Measurements from ENCODE around the gene IMMP1L.
A peak's percentile ranks its signal among the peaks of the same experiment; 100 is the strongest.

Gene IMMP1L

GRCh38 chr11:31443802-31444201 is 65.6 kb downstream of the IMMP1L start:
- H2BK12ac ChIP-seq (ENCODE audit: low read length): no peak overlapping the region
- no peak overlapping the region for H4K8ac ChIP-seq (ENCODE audit: low read depth, low read length)
- H3K9ac ChIP-seq (ENCODE audit: low read depth, low read length, poor library complexity): no peak overlapping the region
- no peaks in the 10 kb centered on the region for H3K27me3 ChIP-seq (ENCODE audit: control insufficient read depth in 3 of 3, insufficient read depth in 3 of 3, low read depth in 1 of 3, low read length in 3 of 3)
- H3K36me3 ChIP-seq (replicated peaks in 1 of 2; ENCODE audit: control insufficient read depth in 2 of 2, insufficient read depth in 2 of 2, low read length in 2 of 2): peaks cover 0 to 18% of the 10 kb centered on the region in 2 donors
- H2AK5ac ChIP-seq (ENCODE audit: low read depth, low read length): no peak overlapping the region
- H2BK5ac ChIP-seq (ENCODE audit: low read length): no peak overlapping the region
- no peak overlapping the region for H3K4me2 ChIP-seq (ENCODE audit: insufficient read depth, low read length, poor library complexity, severe bottlenecking)
- no peak overlapping the region for H3K4ac ChIP-seq (ENCODE audit: low read length)
- H3K79me1 ChIP-seq (ENCODE audit: low read depth, low read length): no peaks in the 10 kb centered on the region
- H3K4me1 ChIP-seq (ENCODE audit: control insufficient read depth in 2 of 2, insufficient read depth in 1 of 2, low read depth in 1 of 2, low read length in 2 of 2): no peaks in the 10 kb centered on the region
- no CpG with 5 or more reads among the region's 3 CpGs for WGBS, 2 donors (ENCODE audit: extremely low coverage in 2 of 2, insufficient read length in 2 of 2, insufficient replicate concordance in 1 of 2)
- no peak overlapping the region for H2AFZ ChIP-seq (ENCODE audit: low read length)
- no peak for DNase-seq (ENCODE audit: low spot score)
- H3K4me3 ChIP-seq (ENCODE audit: low read length in 2 of 2): no peak overlapping the region
- no peak overlapping the region for H4K91ac ChIP-seq (ENCODE audit: low read depth, low read length, poor library complexity)
- no peak overlapping the region for H3K18ac ChIP-seq (ENCODE audit: low read length)
- H3K9me3 ChIP-seq (replicated peaks in 1 of 2; ENCODE audit: control insufficient read depth in 2 of 2, insufficient read depth in 1 of 2, low read depth in 1 of 2, low read length in 2 of 2): no peaks in the 10 kb centered on the region
- H2BK120ac ChIP-seq (ENCODE audit: low read depth, low read length): no peak overlapping the region
- no peak overlapping the region for H2BK15ac ChIP-seq (ENCODE audit: low read length)
- H3K14ac ChIP-seq (ENCODE audit: low read length): no peak overlapping the region
- H3K27ac ChIP-seq (replicated peaks; ENCODE audit: low read length): peak overlapping the region; percentile 4
- H3K23ac ChIP-seq (ENCODE audit: low read depth, low read length, poor library complexity): no peak overlapping the region

GRCh38 chr11:31442086-31442485 is 67.3 kb downstream of the IMMP1L start:
- no peak overlapping the region for H3K27ac ChIP-seq (replicated peaks; ENCODE audit: low read length)
- no CpG with 5 or more reads among the region's 2 CpGs for WGBS, 2 donors (ENCODE audit: extremely low coverage in 2 of 2, insufficient read length in 2 of 2, insufficient replicate concordance in 1 of 2)

GRCh38 chr11:31441296-31441695 is 68.1 kb downstream of the IMMP1L start:
- no peaks in the 10 kb centered on the region for H3K4me1 ChIP-seq (ENCODE audit: control insufficient read depth in 2 of 2, insufficient read depth in 1 of 2, low read depth in 1 of 2, low read length in 2 of 2)
- no peak overlapping the region for H2BK5ac ChIP-seq (ENCODE audit: low read length)
- H3K27ac ChIP-seq (replicated peaks; ENCODE audit: low read length): no peak overlapping the region

More at GRCh38 chr11:31442086-31442485, 67.3 kb downstream of the IMMP1L start:
- Histone ChIP-seq H3K9ac (ENCODE audit: low read depth, low read length, poor library complexity) (no peak overlapping the region), H2BK15ac (ENCODE audit: low read length) (no peak overlapping the region), H4K8ac (ENCODE audit: low read depth, low read length) (no peak overlapping the region), H3K9me3 (replicated peaks in 1 of 2; ENCODE audit: control insufficient read depth in 2 of 2, insufficient read depth in 1 of 2, low read depth in 1 of 2, low read length in 2 of 2) (peaks cover 0 to 2% of the 10 kb centered on the region in 2 donors), H2AK5ac (ENCODE audit: low read depth, low read length) (no peak overlapping the region), H3K27me3 (ENCODE audit: control insufficient read depth in 3 of 3, insufficient read depth in 3 of 3, low read depth in 1 of 3, low read length in 3 of 3) (no peaks in the 10 kb centered on the region), H3K4me2 (ENCODE audit: insufficient read depth, low read length, poor library complexity, severe bottlenecking) (no peak overlapping the region), H2AFZ (ENCODE audit: low read length) (no peak overlapping the region), H3K36me3 (replicated peaks in 1 of 2; ENCODE audit: control insufficient read depth in 2 of 2, insufficient read depth in 2 of 2, low read length in 2 of 2) (peaks cover 0 to 12% of the 10 kb centered on the region in 2 donors), H3K79me1 (ENCODE audit: low read depth, low read length) (no peaks in the 10 kb centered on the region), H3K18ac (ENCODE audit: low read length) (no peak overlapping the region), H2BK12ac (ENCODE audit: low read length) (no peak overlapping the region), H4K91ac (ENCODE audit: low read depth, low read length, poor library complexity) (no peak overlapping the region), H2BK120ac (ENCODE audit: low read depth, low read length) (no peak overlapping the region), H3K14ac (ENCODE audit: low read length) (no peak overlapping the region), H3K4me1 (ENCODE audit: control insufficient read depth in 2 of 2, insufficient read depth in 1 of 2, low read depth in 1 of 2, low read length in 2 of 2) (no peaks in the 10 kb centered on the region), H3K4ac (ENCODE audit: low read length) (no peak overlapping the region), H3K4me3 (ENCODE audit: low read length in 2 of 2) (no peak overlapping the region), H3K23ac (ENCODE audit: low read depth, low read length, poor library complexity) (no peak overlapping the region), H2BK5ac (ENCODE audit: low read length) (no peak overlapping the region)
- DNase-seq (ENCODE audit: low spot score): no peak

GRCh38 chr11:31437742-31438435 is 71.5 kb downstream of the IMMP1L start:
- Histone ChIP-seq H3K4me2 (ENCODE audit: insufficient read depth, low read length, poor library complexity, severe bottlenecking) (no peak overlapping the region), H3K4me3 (ENCODE audit: low read length in 2 of 2) (no peak overlapping the region), H2BK120ac (ENCODE audit: low read depth, low read length) (no peak overlapping the region), H3K27me3 (ENCODE audit: control insufficient read depth in 3 of 3, insufficient read depth in 3 of 3, low read depth in 1 of 3, low read length in 3 of 3) (no peaks in the 10 kb centered on the region), H3K14ac (ENCODE audit: low read length) (no peak overlapping the region), H2BK5ac (ENCODE audit: low read length) (no peak overlapping the region), H3K18ac (ENCODE audit: low read length) (no peak overlapping the region), H2BK12ac (ENCODE audit: low read length) (no peak overlapping the region), H3K79me1 (ENCODE audit: low read depth, low read length) (no peaks in the 10 kb centered on the region), H3K9me3 (replicated peaks in 1 of 2; ENCODE audit: control insufficient read depth in 2 of 2, insufficient read depth in 1 of 2, low read depth in 1 of 2, low read length in 2 of 2) (peaks cover 0 to 2% of the 10 kb centered on the region in 2 donors), H3K4me1 (ENCODE audit: control insufficient read depth in 2 of 2, insufficient read depth in 1 of 2, low read depth in 1 of 2, low read length in 2 of 2) (no peaks in the 10 kb centered on the region), H2AK5ac (ENCODE audit: low read depth, low read length) (no peak overlapping the region), H2BK15ac (ENCODE audit: low read length) (no peak overlapping the region), H3K23ac (ENCODE audit: low read depth, low read length, poor library complexity) (no peak overlapping the region), H3K27ac (replicated peaks; ENCODE audit: low read length) (no peak overlapping the region), H3K36me3 (replicated peaks in 1 of 2; ENCODE audit: control insufficient read depth in 2 of 2, insufficient read depth in 2 of 2, low read length in 2 of 2) (peaks cover 0 to 5% of the 10 kb centered on the region in 2 donors), H2AFZ (ENCODE audit: low read length) (no peak overlapping the region), H4K8ac (ENCODE audit: low read depth, low read length) (no peak overlapping the region), H3K4ac (ENCODE audit: low read length) (no peak overlapping the region), H3K9ac (ENCODE audit: low read depth, low read length, poor library complexity) (no peak overlapping the region), H4K91ac (ENCODE audit: low read depth, low read length, poor library complexity) (no peak overlapping the region)
- DNase-seq (ENCODE audit: low spot score): no peak
- WGBS, 2 donors (ENCODE audit: extremely low coverage in 2 of 2, insufficient read length in 2 of 2, insufficient replicate concordance in 1 of 2): no CpG with 5 or more reads among the region's 2 CpGs

More at GRCh38 chr11:31441296-31441695, 68.1 kb downstream of the IMMP1L start:
- Histone ChIP-seq H3K27me3 (ENCODE audit: control insufficient read depth in 3 of 3, insufficient read depth in 3 of 3, low read depth in 1 of 3, low read length in 3 of 3) (no peaks in the 10 kb centered on the region), H2BK120ac (ENCODE audit: low read depth, low read length) (no peak overlapping the region), H4K8ac (ENCODE audit: low read depth, low read length) (no peak overlapping the region), H2BK15ac (ENCODE audit: low read length) (no peak overlapping the region), H3K9me3 (replicated peaks in 1 of 2; ENCODE audit: control insufficient read depth in 2 of 2, insufficient read depth in 1 of 2, low read depth in 1 of 2, low read length in 2 of 2) (peaks cover 0 to 2% of the 10 kb centered on the region in 2 donors), H3K9ac (ENCODE audit: low read depth, low read length, poor library complexity) (no peak overlapping the region), H2BK12ac (ENCODE audit: low read length) (no peak overlapping the region), H3K23ac (ENCODE audit: low read depth, low read length, poor library complexity) (no peak overlapping the region), H3K18ac (ENCODE audit: low read length) (no peak overlapping the region), H3K79me1 (ENCODE audit: low read depth, low read length) (no peaks in the 10 kb centered on the region), H2AK5ac (ENCODE audit: low read depth, low read length) (no peak overlapping the region), H3K4me2 (ENCODE audit: insufficient read depth, low read length, poor library complexity, severe bottlenecking) (no peak overlapping the region), H4K91ac (ENCODE audit: low read depth, low read length, poor library complexity) (no peak overlapping the region), H3K4ac (ENCODE audit: low read length) (no peak overlapping the region), H2AFZ (ENCODE audit: low read length) (no peak overlapping the region), H3K36me3 (replicated peaks in 1 of 2; ENCODE audit: control insufficient read depth in 2 of 2, insufficient read depth in 2 of 2, low read length in 2 of 2) (peaks cover 0 to 10% of the 10 kb centered on the region in 2 donors), H3K4me3 (ENCODE audit: low read length in 2 of 2) (no peak overlapping the region), H3K14ac (ENCODE audit: low read length) (no peak overlapping the region)
- DNase-seq (ENCODE audit: low spot score): no peak
